Calu3 (cell line): ENCODE results near the gene ELOVL6. TPM values are rescaled to one million over a fixed set of nuclear protein-coding genes. Genes with fewer than 3 reads are reported as not detected.

ENCODE experiments used
- BruUV-seq: library from RNA; stranded (reverse); fragments of 400-500 nt; replicated peaks from 2 replicates; lab custom pipeline; 2021; lab: Mats Ljungman, UMichigan
- CTCF ChIA-PET: fragments of 300-600 bp; sonication (Branson Sonifier 250); formaldehyde crosslinking; loops from one replicate; lab custom pipeline; 2022; ENCODE audit warnings: antibody characterized with exemption; lab: Charles Lee
- DNase-seq: peaks from one replicate; pipeline ENCODE4 v3.0.0; 2022
- H3K27ac Mint-ChIP-seq: one replicate; pipeline ENCODE4 v1.8.0; 2022; ENCODE audit warnings: mixed read lengths; ENCODE audit not compliant: unreplicated experiment
- H3K27me3 Mint-ChIP-seq: one replicate; pipeline ENCODE4 v1.8.0; 2022; ENCODE audit warnings: mixed read lengths; ENCODE audit not compliant: unreplicated experiment
- H3K36me3 Mint-ChIP-seq: one replicate; pipeline ENCODE4 v1.8.0; 2022; ENCODE audit warnings: mild to moderate bottlenecking, moderate library complexity, mixed read lengths; ENCODE audit not compliant: insufficient read depth, unreplicated experiment
- H3K4me1 Mint-ChIP-seq: one replicate; pipeline ENCODE4 v1.8.0; 2022; ENCODE audit warnings: mild to moderate bottlenecking, low read depth, mixed read lengths; ENCODE audit not compliant: unreplicated experiment
- H3K4me3 Mint-ChIP-seq: one replicate; pipeline ENCODE4 v1.8.0; 2022; ENCODE audit warnings: mild to moderate bottlenecking, low read depth, moderate library complexity, mixed read lengths; ENCODE audit not compliant: unreplicated experiment
- H3K9me3 Mint-ChIP-seq: one replicate; pipeline ENCODE4 v1.8.0; 2022; ENCODE audit warnings: low read depth, mixed read lengths; ENCODE audit not compliant: unreplicated experiment
- CTCF ChIP-seq: fragments of 200-600 bp; IDR thresholded peaks from one replicate; pipeline ENCODE4 v1.8.0; 2022; ENCODE audit warnings: antibody characterized with exemption; ENCODE audit not compliant: unreplicated experiment
- intact Hi-C: fragments of 100-400 bp; cut with micrococcal nuclease; formaldehyde crosslinking; loops from one replicate; pipeline ENCODE4 v1.10.0; 2022; ENCODE audit not compliant: unreplicated experiment
- total RNA-seq: library from RNA; stranded (reverse); gene quantifications from 2 replicates; pipeline ENCODE4 v1.2.3, GENCODE V29; 2022

Gene ELOVL6
- total RNA-seq, 1 experiment from 2014 or later, result 26.1 TPM

- BruUV-seq, result no TSS peak
- Mint-ChIP-seq H3K4me3 (no peak overlapping the region), H3K36me3 (no peaks in the 10 kb centered on the region), H3K9me3 (no peaks in the 10 kb centered on the region), H3K27me3 (no peaks in the 10 kb centered on the region), H3K27ac (no peak overlapping the region), H3K4me1 (peaks cover 2% of the 10 kb centered on the region)
- CTCF ChIA-PET, result no interaction called here
- DNase-seq, result no peak
- TF ChIP-seq CTCF, result peak; percentile 48
- intact Hi-C loops, result loop anchor here (2.0 kb wide), 1 partner anchor 160 kb away; no protein-coding TSS in a partner anchor
Measured at GRCh38 chr4:110211007-110211769, 12.8 kb upstream of the ELOVL6 start.

- no peak for DNase-seq
- intact Hi-C loops, result no loop called here
- CTCF ChIA-PET, result no interaction called here
- no peaks in the 10 kb centered on the region for H3K27me3 Mint-ChIP-seq
- no TSS peak for BruUV-seq
- H3K4me1 Mint-ChIP-seq, result no peaks in the 10 kb centered on the region
- no peak overlapping the region for H3K4me3 Mint-ChIP-seq
- H3K36me3 Mint-ChIP-seq, result no peaks in the 10 kb centered on the region
- no peaks in the 10 kb centered on the region for H3K9me3 Mint-ChIP-seq
- TF ChIP-seq CTCF, result no peak
- H3K27ac Mint-ChIP-seq, result no peak overlapping the region
Measured at GRCh38 chr4:110208419-110208818, 10.0 kb upstream of the ELOVL6 start.

- BruUV-seq, result no TSS peak
- Mint-ChIP-seq H3K27me3 (no peaks in the 10 kb centered on the region), H3K4me3 (no peak overlapping the region), H3K36me3 (no peaks in the 10 kb centered on the region), H3K27ac (no peak overlapping the region), H3K9me3 (no peaks in the 10 kb centered on the region), H3K4me1 (no peaks in the 10 kb centered on the region)
- no peak for TF ChIP-seq CTCF
- intact Hi-C loops, result no loop called here
- CTCF ChIA-PET, result no interaction called here
- no peak for DNase-seq
Measured at GRCh38 chr4:110207233-110207632, 8.8 kb upstream of the ELOVL6 start.

- Mint-ChIP-seq H3K27ac (no peak overlapping the region), H3K36me3 (peaks cover 25% of the 10 kb centered on the region), H3K4me3 (no peak overlapping the region), H3K4me1 (peaks cover 30% of the 10 kb centered on the region), H3K27me3 (no peaks in the 10 kb centered on the region), H3K9me3 (no peaks in the 10 kb centered on the region)
- intact Hi-C loops, result no loop called here
- no TSS peak for BruUV-seq
- CTCF ChIA-PET, result interaction anchor here (0.6 kb wide), 2 partner anchors 13 to 61 kb away, joined by 7 to 9 read pairs; no protein-coding TSS in a partner anchor
- DNase-seq, result no peak
- TF ChIP-seq CTCF, result no peak
Measured at GRCh38 chr4:110202024-110202423, 3.6 kb upstream of the ELOVL6 start.
